GM19240 (cell line): ENCODE results near the gene PUS1.

Experiments used
- DNase-seq: peaks from one replicate; pipeline ENCODE4 v3.0.0; 2011; ENCODE audit warnings: low spot score; ENCODE audit not compliant: insufficient read length

PUS1 gene

DNA sequence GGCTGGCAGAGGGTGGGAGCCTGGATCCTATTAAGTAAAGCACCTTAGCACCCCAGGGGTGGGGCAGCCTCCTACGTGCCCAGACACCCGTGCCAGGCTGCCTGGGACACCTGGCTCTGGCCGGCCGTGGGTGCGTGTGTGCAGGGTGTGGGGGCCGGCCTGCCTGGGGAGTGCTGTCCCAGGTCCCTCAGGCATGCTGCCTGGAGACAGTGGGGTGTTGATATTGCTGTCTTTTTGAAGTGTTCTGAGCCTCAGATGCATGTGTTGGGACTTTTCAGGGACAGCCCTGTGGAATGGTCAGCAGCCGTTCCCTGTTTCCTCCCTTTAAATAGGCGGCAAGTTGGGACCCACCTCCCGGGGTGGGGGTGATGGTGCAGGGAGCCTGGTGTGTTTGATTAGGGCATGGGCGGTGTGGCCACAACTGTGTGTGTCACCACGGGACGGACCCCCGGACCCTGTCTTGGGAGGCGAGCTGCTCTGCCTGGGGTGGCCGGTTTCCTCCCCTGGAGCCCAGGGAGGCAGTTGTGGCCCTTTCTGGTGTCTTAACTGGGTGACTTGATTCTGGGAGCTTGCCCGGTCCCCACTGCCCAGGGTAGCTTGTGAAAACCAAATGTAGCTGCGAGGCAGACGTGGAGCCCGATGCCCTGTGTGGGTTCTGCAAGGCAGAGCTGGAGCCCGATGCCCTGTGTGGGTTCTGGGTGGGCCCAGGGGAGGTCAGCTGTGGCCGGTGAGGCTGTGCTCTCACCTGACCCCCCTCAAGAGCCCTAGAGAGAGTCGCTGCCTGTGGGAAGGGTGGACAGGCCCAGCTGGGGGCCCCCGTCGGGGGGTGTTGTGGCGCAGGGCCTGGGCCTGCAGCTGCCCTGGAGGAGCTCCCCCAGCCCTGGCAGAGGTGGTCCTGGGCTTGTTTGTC lies 26.5 kb upstream of the PUS1 start:
- DNase-seq, result no peak

DNA sequence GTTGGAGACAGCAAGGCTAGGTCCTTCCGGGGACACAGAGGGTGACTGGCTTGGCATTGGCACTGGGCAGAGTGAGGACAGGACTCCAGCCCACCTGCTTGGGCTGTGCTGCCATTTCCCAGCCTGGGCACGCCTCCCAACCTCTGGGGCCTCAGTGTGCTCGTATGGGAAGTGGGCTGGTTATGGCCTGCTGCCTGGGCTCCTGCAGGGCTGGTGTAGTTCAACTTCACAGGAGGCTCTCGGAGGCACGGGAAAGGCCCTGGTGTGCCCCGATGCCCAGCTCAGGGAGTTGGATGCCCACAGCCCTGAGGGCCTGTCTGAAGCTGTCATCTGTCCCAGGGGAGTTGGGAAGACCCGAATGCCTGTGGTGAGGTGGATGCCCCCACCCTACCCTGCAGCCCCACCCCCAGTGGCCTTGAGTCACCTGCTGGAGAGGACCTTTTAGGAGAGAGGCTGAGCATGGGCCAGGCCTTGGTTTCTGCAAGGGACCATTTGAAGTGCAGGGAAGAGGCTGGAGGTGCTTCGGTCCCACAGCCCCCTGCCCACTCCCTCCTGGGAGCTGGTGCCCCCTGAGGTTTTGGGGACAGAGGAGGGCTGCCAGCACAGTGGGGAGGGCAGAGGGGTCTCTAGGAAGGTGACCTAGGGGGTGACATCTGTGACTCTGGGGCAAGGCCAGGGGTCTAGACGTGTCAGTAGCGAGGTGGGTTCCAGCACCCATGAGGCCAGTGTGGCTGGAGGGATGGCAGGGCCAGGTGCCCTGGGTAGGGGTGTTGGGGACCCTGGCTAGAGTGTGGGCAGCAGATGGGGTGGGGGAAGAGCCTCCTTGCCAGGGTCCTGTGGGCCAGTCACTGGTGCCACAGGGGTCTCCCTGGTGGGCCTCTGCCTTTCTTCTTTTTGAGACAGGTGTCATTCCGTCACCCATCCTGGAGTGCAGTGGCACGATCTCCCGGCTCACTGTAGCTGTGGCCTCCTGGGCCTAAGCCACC lies 25.5 kb upstream of the PUS1 start:
- no peak for DNase-seq

GRCh38 chr12:131904346-131904745 lies 24.7 kb upstream of the PUS1 start:
- no peak for DNase-seq

- no peak for DNase-seq
Measured at GRCh38 chr12:131905081-131905629, 23.9 kb upstream of the PUS1 start.

GRCh38 chr12:131905630-131906091 lies 23.4 kb upstream of the PUS1 start:
- DNase-seq, result no peak

DNA sequence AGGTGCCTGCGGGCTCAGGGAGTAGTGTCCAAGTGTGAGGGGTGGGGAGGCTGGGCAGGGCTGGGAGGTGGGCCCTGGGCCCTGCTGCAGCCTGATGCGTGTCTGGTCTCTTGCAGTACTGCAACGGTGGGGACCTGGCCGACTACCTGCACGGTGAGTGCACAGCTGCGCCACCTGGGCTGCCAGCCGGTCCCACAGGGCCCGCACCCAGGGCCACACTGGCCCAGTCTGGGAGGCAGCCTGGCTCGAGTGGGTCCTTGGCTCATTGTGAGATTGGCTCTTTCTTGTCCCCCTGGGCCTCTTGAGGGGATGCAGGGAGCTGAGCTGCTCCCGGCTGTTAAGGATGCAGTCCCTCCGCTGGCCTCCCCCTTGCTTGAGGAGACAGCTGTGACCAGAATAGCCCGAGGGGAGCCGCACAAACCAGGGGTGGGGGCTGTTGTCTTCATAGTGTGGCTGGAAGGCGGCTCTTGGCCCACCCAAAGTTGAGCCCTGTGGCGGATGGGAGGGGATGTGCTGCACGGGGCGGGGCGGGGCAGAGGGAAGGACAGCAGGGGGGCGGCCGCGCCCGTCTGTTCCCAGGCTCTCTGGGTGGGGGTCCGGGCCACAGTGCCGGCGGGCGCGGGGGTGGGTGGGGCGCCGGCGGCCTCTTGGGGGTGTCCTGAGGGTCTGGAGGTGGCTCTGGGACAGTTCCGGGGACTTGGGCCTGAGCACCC lies 21.5 kb upstream of the PUS1 start:
- DNase-seq, result no peak

GRCh38 chr12:131908092-131909080 lies 20.7 kb upstream of the PUS1 start:
- no peak for DNase-seq

GRCh38 chr12:131909081-131909751 lies 19.9 kb upstream of the PUS1 start:
- DNase-seq, result no peak

DNA sequence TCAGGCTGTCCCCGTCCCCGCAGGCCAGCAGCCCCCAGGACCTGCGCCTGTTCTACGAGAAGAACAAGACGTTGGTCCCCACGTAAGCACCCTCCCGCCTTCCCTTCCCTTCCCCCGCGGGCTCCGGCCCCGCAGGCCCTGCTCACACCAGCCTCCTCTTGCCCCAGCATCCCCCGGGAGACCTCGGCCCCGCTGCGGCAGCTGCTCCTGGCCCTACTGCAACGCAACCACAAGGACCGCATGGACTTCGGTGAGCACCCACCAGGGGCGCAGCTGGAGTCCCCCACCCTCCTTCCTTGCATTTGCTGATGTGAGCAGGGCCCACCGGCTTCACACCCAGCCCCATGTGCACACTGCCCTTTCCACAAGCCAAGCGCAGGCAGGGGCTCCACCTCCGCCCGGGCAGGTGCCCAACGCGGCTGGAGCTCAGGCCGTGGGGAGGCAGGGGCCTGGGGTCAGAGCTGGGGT lies 19.3 kb upstream of the PUS1 start:
- no peak for DNase-seq

GRCh38 chr12:131910302-131911027 lies 18.6 kb upstream of the PUS1 start:
- no peak for DNase-seq

DNA sequence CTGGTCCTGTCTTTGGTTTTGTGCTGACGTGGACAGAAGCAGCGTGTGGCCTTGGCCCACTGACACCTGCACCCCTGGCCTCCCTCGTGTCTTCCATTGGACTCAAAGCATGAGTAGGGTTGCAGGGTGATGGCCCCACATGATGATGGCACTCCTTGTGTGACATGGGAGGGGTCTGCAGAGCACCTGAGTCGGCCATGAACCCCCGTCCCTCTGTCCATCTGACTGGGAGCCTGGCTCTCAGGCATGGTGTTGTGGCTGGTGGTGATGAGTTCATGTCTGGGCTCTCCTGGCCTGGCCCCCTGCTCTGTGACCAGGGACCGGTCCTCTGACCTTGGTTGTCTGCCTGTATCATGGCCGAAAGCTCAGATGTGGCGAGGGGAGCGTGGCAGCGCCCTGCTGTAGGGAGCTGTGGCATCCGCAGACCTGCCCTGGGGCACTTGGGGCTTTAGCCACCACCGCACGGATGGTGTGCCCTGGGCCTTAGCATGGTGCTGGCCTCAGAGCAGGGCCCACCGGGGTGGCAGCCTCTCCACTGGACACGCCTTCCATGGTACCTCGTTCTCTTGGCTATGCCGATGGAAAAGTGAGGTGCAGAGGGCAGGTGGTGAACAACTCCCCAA lies 17.9 kb upstream of the PUS1 start:
- no peak for DNase-seq

DNA sequence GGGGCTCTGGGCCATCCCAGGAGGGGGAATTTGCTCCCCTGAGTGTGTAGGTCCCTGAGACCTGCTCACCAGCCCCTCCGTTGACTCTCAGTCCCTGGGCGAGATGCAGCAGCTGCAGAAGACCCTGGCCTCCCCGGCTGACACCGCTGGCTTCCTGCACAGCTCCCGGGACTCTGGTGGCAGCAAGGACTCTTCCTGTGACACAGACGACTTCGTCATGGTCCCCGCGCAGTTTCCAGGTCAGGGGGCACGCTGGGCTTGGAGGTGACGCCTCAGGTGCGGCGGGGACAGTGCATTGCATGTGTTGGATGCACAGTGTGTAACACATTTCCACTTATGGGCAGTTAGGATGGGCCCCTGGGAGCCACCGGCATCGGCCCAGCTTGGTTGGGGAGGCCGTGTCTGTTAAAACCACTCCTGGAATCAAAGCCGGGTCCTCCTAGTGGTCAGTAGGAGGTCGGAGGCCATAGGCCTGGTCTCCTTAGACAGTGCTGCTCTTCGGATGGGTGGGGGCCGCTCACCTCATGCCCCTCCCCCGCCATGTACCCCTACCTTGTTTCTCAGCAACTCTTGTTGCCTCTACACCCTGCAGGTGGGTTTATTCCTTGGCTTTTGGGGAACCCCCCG lies 17.1 kb upstream of the PUS1 start:
- no peak for DNase-seq

DNA sequence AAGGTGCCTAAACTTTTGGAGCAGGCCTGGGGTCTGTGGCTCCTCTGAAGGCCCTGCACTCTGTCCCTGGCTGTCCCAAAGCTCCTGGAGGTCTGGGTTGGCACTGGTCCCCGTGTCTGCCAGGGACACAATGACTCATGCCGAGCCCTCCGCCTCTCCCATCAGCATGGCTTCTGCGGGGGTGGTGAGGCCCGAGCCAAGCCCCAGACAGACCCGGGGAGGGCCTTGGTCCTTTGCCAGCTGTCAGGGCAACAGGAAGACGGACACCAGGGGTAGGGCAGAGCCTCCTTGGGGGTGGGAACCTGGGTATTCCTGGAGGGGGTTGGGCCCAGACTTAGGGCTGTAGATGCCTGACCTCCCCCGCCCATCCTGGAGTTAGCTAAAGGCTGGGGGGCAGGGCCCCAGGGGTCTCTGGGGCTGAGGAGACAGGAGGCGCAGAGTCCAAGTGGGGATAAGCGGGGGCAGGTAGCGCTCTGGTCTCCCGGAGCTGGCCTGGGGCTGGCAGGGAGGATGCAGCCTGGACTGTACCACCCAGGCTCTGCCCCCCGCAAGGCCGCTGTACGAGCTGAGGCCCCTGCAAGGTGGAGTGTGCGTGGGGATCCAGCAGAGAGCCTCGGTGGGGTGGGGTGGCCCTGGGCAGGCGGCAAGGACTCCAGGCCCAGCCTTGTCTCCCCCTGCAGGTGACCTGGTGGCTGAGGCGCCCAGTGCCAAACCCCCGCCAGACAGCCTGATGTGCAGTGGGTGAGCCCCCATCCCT lies 16.4 kb upstream of the PUS1 start:
- no peak for DNase-seq

DNA sequence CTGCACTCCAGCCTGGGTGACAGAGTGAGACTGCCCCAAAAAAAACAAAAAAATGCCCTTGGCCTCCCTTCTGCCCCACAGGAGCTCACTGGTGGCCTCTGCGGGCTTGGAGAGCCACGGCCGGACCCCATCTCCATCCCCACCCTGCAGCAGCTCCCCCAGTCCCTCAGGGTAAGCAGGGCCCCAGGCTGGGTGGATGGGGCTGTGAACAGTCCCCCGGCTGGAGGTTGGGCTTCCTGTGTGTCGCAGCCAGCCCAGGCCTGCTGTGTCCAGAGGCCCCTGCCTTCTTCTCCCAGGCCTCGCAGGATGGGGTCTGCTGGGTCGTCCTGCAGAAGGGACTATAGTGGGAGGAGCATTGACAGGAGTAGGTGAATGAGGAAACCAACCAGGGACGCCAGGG lies 15.4 kb upstream of the PUS1 start:
- DNase-seq, result no peak

GRCh38 chr12:131914179-131914702 lies 14.8 kb upstream of the PUS1 start:
- no peak for DNase-seq

- no peak for DNase-seq
Measured at GRCh38 chr12:131915000-131915689, 13.9 kb upstream of the PUS1 start.
